Ishikawa (cell line): ENCODE data around the gene CCDC194.

Experiments
- CEBPB ChIP-seq: IDR thresholded peaks from 2 replicates; pipeline ENCODE4 v1.6.1; 2012
- CREB1 ChIP-seq: IDR thresholded peaks from 2 replicates; pipeline ENCODE4 v1.6.1; 2012; ENCODE audit warnings: low read depth
- EGR1 ChIP-seq: IDR thresholded peaks from 2 replicates; pipeline ENCODE4 v1.6.1; 2012
- EP300 ChIP-seq: IDR thresholded peaks from 2 replicates; pipeline ENCODE4 v1.6.1; 2012; ENCODE audit warnings: borderline replicate concordance
- FOXM1 ChIP-seq: IDR thresholded peaks from 2 replicates; pipeline ENCODE4 v1.6.1; 2012; ENCODE audit warnings: low read depth, borderline replicate concordance
- MAX ChIP-seq: IDR thresholded peaks from 2 replicates; pipeline ENCODE4 v1.6.1; 2012
- NFIC ChIP-seq: IDR thresholded peaks from 2 replicates; pipeline ENCODE4 v1.6.1; 2012
- RAD21 ChIP-seq: IDR thresholded peaks from 2 replicates; pipeline ENCODE4 v1.6.1; 2012; ENCODE audit warnings: low read depth
- TAF1 ChIP-seq: IDR thresholded peaks from 2 replicates; pipeline ENCODE4 v1.6.1; 2012; ENCODE audit warnings: low read depth, mild to moderate bottlenecking
- TCF12 ChIP-seq: IDR thresholded peaks from 2 replicates; pipeline ENCODE4 v1.6.1; 2012; ENCODE audit warnings: low read depth
- TEAD4 ChIP-seq: IDR thresholded peaks from 2 replicates; pipeline ENCODE4 v1.6.1; 2012
- USF1 ChIP-seq: IDR thresholded peaks from 2 replicates; pipeline ENCODE4 v1.6.1; 2012
- YY1 ChIP-seq: IDR thresholded peaks from 2 replicates; pipeline ENCODE4 v1.6.1; 2012; ENCODE audit warnings: low read depth
- ZBTB7A ChIP-seq: IDR thresholded peaks from 2 replicates; pipeline ENCODE4 v1.6.1; 2012; ENCODE audit warnings: low read depth
- TF ChIP-seq, protein P1 (sequence below): IDR thresholded peaks from 2 replicates; pipeline ENCODE4 v1.6.1; 2012; ENCODE audit warnings: low read depth, mild to moderate bottlenecking

Gene CCDC194

DNA sequence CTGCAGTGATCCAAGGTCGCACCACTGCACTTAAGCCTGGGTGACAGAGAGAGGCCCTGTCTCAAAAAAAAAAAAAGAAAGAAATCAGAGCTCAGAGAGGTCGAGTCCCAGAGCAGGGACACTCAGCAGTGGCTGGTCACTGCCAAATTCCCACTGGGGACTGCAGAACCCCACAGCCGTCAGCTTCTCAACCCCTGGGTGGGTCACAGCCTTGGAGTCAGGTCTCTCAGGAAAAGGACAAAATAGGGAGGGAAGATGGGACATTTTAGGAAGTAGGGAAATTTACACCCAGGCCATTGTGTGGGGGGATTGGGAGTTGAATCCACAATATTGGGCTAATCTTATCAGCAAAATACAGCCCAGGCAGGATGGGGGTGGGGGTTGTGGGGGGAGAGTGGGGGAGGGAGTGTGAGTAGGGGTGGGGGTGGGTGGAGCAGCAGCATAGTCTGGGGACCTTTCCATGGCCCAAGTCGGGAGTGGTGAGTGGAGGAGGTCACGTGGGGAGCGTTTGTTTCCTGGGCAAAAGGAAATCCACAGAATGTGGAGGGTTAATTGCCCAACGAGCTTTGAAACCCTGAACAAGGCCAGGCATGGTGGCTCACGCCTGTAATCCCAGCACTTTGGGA lies 5.0 kb upstream of the CCDC194 start:
- no peak for TF ChIP-seq RAD21
- no peak for TF ChIP-seq FOXM1
- no peak for TF ChIP-seq EP300
- no peak for TF ChIP-seq USF1
- no peak for TF ChIP-seq EGR1
- TF ChIP-seq MAX = no peak
- no peak for TF ChIP-seq TCF12
- no peak for TF ChIP-seq CEBPB
- TF ChIP-seq CREB1 = no peak
- TF ChIP-seq YY1 = no peak
- TF ChIP-seq TEAD4 = no peak
- TF ChIP-seq, protein P1, sequence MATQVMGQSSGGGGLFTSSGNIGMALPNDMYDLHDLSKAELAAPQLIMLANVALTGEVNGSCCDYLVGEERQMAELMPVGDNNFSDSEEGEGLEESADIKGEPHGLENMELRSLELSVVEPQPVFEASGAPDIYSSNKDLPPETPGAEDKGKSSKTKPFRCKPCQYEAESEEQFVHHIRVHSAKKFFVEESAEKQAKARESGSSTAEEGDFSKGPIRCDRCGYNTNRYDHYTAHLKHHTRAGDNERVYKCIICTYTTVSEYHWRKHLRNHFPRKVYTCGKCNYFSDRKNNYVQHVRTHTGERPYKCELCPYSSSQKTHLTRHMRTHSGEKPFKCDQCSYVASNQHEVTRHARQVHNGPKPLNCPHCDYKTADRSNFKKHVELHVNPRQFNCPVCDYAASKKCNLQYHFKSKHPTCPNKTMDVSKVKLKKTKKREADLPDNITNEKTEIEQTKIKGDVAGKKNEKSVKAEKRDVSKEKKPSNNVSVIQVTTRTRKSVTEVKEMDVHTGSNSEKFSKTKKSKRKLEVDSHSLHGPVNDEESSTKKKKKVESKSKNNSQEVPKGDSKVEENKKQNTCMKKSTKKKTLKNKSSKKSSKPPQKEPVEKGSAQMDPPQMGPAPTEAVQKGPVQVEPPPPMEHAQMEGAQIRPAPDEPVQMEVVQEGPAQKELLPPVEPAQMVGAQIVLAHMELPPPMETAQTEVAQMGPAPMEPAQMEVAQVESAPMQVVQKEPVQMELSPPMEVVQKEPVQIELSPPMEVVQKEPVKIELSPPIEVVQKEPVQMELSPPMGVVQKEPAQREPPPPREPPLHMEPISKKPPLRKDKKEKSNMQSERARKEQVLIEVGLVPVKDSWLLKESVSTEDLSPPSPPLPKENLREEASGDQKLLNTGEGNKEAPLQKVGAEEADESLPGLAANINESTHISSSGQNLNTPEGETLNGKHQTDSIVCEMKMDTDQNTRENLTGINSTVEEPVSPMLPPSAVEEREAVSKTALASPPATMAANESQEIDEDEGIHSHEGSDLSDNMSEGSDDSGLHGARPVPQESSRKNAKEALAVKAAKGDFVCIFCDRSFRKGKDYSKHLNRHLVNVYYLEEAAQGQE = no peak
- no peak for TF ChIP-seq ZBTB7A
- no peak for TF ChIP-seq TAF1
- no peak for TF ChIP-seq NFIC

GRCh38 chr19:17394891-17395415 lies 957 bp upstream of the CCDC194 start:
- no peak for TF ChIP-seq USF1
- peak; percentile 76 for TF ChIP-seq RAD21

GRCh38 chr19:17393002-17393401 lies 994 bp downstream of the CCDC194 start:
- TF ChIP-seq EGR1 (no peak), CREB1 (no peak), MAX (no peak), TCF12 (no peak), TAF1 (no peak), NFIC (no peak; the same call in 1 of the 2 replicates), CEBPB (no peak), RAD21 (no peak), ZBTB7A (no peak), FOXM1 (no peak), USF1 (no peak), YY1 (no peak), EP300 (no peak), TEAD4 (no peak)
- TF ChIP-seq, protein P1 = no peak

- TF ChIP-seq YY1 (no peak), TAF1 (no peak), MAX (peak; percentile 52; the same call in 1 of the 2 replicates), EP300 (no peak)
- TF ChIP-seq, protein P1 = no peak
These were observed 2.4 kb downstream of the CCDC194 start for GRCh38 chr19:17391371-17392151.
